ENCODE results near the gene ALDH1A2.
A peak's percentile ranks its signal among the peaks of the same experiment; 100 is the strongest.

The ALDH1A2 gene

GRCh38 chr15:58070801-58071418, 5.4 kb upstream of the ALDH1A2 start:
- DNase-seq (ENCODE audit: low read depth): peak; percentile 8

GRCh38 chr15:58069008-58069407, 3.5 kb upstream of the ALDH1A2 start:
- no peak overlapping the region for H3K4me3 ChIP-seq (ENCODE audit: control insufficient read depth, low read depth, low read length)
- DNase-seq (ENCODE audit: low read depth): no peak
- no peak for TF ChIP-seq CTCF (IDR thresholded peaks at IDR 0.05; ENCODE audit: control insufficient read depth, insufficient read depth, low read depth, low read length, missing control alignments)

More at GRCh38 chr15:58070801-58071418, 5.4 kb upstream of the ALDH1A2 start:
- TF ChIP-seq CTCF (IDR thresholded peaks at IDR 0.05; ENCODE audit: control insufficient read depth, insufficient read depth, low read depth, low read length, missing control alignments): peak; percentile 92
- no peak overlapping the region for H3K4me3 ChIP-seq (ENCODE audit: control insufficient read depth, low read depth, low read length)

GRCh38 chr15:58066042-58066867, 744 bp upstream of the ALDH1A2 start:
- no peak for DNase-seq (ENCODE audit: low read depth)
- TF ChIP-seq CTCF (IDR thresholded peaks at IDR 0.05; ENCODE audit: control insufficient read depth, insufficient read depth, low read depth, low read length, missing control alignments): peak; percentile 69
- peak overlapping the region; percentile 24 for H3K4me3 ChIP-seq (ENCODE audit: control insufficient read depth, low read depth, low read length)

- no peak for DNase-seq (ENCODE audit: low read depth)
- TF ChIP-seq CTCF (IDR thresholded peaks at IDR 0.05; ENCODE audit: control insufficient read depth, insufficient read depth, low read depth, low read length, missing control alignments): no peak
- H3K4me3 ChIP-seq (ENCODE audit: control insufficient read depth, low read depth, low read length): no peak overlapping the region
Measured at GRCh38 chr15:58064980-58065444, 499 bp downstream of the ALDH1A2 start.

- DNase-seq (ENCODE audit: low read depth): no peak
- TF ChIP-seq CTCF (IDR thresholded peaks at IDR 0.05; ENCODE audit: control insufficient read depth, insufficient read depth, low read depth, low read length, missing control alignments): no peak
- no peak overlapping the region for H3K4me3 ChIP-seq (ENCODE audit: control insufficient read depth, low read depth, low read length)
Measured at GRCh38 chr15:58064082-58064979, 1.2 kb downstream of the ALDH1A2 start.

- TF ChIP-seq CTCF (IDR thresholded peaks at IDR 0.05; ENCODE audit: control insufficient read depth, insufficient read depth, low read depth, low read length, missing control alignments): no peak
- no peak overlapping the region for H3K4me3 ChIP-seq (ENCODE audit: control insufficient read depth, low read depth, low read length)
Measured at GRCh38 chr15:58063614-58064013, 1.9 kb downstream of the ALDH1A2 start.

More at GRCh38 chr15:58063614-58064013, 1.9 kb downstream of the ALDH1A2 start:
- DNase-seq (ENCODE audit: low read depth): no peak
